HG03432 (cell line): Measurements from ENCODE around the gene DDX49.
"Not testable (repeated sequence)": the region's sequence is repeated elsewhere in the genome, so short reads cannot be mapped to it uniquely, and the experiment has no call there.

Experiments
- ATAC-seq: cut with Tn5 transposase; IDR thresholded peaks from one replicate; pipeline ENCODE4 v1.9.1; 2021; ENCODE audit warnings: mild to moderate bottlenecking, moderate library complexity; ENCODE audit not compliant: unreplicated experiment

DDX49 gene

GRCh38 chr19:18895824-18896341, 23.6 kb upstream of the DDX49 start, which contains the start of gene CERS1:
CERS1 (minus strand) TSS chr19:18896158; CDS start chr19:18896072, 86 bp downstream.
- no peak for ATAC-seq

GRCh38 chr19:18896421-18896841, 23.1 kb upstream of the DDX49 start:
- ATAC-seq, result no peak

DNA sequence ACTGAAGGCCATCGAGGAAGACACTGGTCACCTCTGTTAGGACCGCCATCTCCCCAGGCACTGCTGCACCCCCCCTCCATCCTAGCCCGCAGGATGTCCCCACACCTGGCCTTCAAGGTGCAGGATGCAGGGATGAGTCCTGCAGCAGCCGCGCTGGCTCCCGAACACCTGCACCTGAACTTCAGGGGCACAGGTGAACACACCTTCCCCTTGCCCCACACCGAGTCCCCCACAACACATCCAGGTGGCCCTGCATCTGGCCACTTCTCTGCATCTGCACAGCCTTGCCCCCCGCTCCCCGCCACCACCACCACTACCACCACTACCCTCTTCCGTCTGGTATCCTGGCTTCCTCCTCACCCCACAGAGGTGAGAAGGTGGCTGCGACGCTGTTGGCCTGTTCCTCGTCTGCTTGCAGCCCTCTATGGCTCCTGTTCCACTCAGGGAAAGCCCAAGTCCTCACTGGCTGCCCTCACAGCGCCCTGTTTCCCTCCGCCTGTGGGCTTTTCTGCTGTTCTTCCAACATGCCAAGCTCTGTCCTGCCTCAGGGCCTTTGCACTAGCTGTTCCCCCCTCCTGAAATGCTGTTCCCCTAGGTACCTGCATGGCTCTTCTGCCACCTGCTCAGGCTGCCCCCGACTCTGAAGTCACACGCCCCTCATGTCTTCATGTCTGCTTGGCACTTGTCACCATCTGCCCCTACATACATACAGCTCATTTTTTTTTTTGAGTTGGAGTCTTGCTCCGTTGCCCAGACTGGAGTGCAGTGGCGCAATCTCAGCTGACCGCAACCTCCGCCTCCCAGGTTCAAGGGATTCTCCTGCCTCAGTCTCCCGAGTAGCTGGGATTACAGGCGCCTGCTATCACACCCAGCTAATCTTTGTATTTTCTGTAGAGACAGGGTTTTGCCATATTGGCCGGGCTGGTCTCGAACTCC, 22.2 kb upstream of the DDX49 start:
- ATAC-seq, result no peak

DNA sequence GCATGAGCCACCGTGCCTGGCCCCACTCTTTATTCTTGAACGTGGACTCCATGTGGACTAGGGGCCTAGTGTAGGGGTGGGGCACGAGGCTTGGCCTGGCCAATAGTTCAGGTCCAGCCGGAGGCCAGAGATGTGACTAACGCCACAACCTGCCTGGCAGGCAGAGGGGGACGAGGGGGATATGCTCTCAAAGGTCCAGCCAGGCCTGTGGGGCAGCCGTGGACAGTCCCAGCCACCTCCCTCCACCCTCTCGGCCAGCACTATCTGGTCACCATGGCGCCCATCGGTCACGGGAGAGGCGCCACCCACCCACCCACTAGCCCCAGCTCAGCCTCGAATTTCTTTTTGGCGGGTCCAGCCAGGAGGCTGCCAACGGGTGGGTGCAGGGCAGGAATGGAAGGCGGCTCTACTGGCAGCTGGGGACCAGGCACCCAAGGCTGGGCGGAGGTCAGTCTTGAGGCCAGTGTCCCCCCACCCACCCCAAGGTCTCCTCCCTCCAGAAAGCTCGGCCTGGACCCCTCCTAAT, 21.4 kb upstream of the DDX49 start:
- no peak for ATAC-seq

DNA sequence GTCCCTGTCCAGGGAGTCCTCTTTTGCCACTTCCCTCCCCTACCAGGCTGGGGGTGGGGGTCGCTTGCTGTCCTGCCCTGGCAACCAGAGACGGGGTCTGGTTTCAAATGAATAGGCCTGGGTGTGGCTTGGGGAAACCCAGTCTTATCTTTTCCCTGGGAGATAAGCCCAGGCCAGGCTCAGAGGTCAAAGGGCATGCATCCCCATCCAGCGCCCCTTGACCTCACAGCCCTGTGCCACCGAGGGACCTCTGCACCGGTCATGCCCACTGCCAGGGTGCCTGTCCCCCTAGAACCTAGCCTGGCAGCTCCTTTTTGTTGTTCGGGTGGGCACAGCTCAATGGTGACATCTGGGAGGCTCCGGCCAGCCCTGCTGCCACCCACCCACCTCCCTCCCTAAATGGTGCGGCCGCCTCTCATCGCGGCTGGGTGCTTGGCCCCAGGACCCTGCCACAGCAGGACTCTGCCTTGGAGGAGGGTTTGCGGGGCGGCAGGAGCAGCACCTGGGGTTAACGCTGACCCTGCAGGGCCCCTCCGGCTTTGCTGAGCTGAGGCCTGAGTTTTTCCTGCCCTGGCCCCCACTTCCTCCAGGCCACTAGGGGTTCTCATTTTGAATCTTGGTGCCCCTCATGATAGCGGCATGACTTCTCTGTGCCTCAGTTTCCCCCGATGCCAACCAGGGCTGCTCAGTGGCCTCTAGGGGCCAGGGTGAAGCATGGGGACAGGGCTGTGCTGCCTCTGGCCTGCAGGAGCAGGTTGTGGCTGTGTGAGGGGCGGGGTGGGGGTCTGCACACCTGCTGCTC, 20.7 kb upstream of the DDX49 start:
- no peak for ATAC-seq

DNA sequence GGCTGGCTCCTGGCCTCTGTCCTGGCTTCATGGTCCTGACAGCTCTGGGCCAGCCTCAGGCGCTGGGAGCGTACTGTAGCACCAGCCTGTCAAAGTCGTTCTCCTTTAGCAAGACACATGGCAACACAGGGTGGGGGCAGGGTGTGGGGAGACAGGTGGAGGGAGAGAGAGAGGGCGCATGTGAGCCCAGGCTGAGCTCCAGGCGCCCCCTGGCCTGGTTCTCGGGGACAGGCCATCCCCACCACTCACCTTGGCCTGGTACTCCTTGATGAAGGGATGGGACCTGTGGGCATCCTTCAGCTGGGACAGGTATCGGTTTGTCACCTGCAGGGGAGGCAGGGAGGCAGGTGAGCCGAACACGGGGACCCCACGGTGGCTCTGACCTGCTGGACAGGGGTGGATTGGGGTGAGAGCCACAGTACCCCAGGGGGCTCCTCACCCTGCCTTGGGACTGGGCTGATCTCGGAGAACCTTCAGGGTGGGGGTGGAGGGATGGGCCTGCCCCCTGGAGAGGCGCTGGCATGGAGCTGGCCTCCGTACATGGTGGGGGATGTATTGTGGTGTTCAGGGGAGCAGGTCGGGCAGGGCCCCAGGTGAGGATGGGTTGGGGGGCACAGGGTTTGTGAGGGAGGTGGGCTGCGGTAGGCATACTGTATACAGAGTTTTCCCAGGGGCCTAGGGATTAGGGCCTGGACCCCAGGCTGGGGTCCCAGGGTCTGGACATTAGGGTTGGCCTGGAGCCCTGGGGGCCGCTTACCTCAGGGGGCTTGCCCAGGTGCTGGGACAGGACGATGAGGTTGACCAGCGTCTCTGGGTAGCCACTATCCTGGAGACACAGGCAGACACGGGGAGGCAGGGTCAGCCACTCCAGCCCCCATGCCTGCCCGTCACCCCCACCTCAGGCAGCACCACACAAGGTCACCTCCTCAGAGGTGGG, 19.6 kb upstream of the DDX49 start:
- ATAC-seq, result no peak

DNA sequence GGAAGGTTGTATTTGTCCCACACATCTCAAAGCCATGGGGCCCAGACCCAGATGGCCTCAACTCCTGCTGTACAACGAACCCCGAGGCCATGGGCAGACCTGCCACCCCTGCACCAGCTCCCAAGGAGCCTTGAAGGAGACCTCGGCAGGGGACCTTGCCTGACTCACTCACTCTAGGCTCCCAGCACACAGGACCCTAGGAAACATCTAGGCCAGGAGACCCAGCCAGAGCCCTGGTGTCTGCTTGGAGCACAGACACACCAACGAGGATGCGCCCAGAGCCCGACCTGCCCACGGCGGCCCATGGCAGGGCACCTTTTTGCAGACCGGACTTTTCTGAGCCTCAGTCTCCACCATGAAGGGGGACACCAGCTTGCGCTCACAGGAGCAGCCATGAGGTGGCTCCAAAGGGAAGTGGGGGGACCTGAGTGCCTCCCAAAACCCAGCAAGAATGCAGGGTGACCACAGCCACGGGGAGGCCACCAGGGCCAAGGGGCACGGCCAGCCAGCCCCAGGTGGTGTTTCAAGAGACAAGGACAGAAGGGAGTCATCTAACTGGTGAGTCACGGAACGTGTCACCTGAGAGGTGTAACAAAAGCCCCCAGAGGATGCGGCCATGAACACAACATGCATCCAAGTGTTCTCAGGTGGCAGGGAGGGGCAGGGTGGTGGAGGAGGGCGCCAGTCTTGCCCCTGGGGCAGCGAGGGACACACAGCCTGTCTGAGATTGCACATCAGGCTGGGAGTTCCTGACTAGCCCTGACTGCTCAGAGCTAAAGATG, 18.6 kb upstream of the DDX49 start:
- ATAC-seq, result no peak

GRCh38 chr19:18901491-18901890, 18.0 kb upstream of the DDX49 start:
- no peak for ATAC-seq

DNA sequence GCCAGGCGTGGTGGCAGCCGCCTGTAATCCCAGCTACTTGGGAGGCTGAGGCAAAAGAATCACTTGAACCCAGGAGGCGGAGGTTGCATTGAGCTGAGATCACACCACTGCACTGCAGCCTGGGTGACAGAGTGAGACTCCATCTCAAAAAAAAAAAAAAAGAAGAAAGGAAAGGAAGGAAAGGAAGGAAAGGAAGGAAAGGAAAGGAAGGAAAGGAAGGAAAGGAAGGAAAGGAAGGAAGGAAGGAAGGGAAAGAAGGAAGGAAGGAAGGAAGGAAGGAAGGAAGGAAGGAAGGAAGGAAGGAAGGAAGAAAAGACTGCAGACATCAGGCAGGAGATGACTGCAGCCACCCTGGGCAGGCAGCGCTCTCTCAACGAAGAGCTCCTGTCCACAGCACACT, 17.0 kb upstream of the DDX49 start:
- ATAC-seq, result not testable (repeated sequence)

- ATAC-seq, result no peak
Observed at GRCh38 chr19:18903156-18904037, 16.1 kb upstream of the DDX49 start.

GRCh38 chr19:18904334-18905057, 15.0 kb upstream of the DDX49 start:
- ATAC-seq, result no peak

GRCh38 chr19:18905058-18905456, 14.5 kb upstream of the DDX49 start:
- no peak for ATAC-seq

GRCh38 chr19:18905513-18906236, 13.8 kb upstream of the DDX49 start:
- no peak for ATAC-seq

- ATAC-seq, result no peak
Observed at GRCh38 chr19:18906605-18907519, 12.7 kb upstream of the DDX49 start.

DNA sequence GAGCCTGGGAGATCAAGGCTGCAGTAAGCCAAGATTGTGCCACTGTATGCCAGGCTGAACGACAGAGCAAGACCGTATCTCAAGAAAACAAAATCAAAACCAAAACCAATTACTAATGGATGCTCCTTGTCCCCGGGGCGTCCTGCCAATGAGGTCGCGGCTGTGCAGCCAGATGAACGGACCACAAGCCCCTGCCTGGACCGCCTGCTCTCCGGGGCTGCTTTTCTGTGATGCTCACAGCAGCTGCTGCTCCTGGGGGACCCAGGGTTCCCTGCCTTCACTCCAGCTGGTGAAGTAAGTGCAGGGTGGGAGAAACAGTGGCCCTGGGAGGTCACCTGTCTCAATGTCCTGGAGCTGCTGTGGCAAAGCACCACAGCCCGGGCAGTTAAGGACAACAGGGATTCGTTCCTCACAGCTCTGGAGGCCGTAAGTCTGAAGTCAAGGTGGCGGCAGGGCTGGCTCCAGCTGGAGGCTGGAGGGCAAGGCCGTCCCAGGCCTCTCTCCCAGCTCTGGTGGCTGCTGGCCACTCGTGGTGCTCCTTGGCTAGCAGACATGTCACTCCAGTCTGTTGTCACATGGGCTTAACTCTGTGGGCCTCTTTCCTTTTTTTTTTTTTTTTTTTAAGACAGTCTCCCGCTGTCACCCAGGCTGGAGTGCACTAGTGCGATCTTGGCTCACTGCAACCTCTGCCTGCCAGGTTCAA, 10.4 kb upstream of the DDX49 start:
- no peak for ATAC-seq
